ENCODE data around the gene VEGFB.

VEGFB gene

DNA sequence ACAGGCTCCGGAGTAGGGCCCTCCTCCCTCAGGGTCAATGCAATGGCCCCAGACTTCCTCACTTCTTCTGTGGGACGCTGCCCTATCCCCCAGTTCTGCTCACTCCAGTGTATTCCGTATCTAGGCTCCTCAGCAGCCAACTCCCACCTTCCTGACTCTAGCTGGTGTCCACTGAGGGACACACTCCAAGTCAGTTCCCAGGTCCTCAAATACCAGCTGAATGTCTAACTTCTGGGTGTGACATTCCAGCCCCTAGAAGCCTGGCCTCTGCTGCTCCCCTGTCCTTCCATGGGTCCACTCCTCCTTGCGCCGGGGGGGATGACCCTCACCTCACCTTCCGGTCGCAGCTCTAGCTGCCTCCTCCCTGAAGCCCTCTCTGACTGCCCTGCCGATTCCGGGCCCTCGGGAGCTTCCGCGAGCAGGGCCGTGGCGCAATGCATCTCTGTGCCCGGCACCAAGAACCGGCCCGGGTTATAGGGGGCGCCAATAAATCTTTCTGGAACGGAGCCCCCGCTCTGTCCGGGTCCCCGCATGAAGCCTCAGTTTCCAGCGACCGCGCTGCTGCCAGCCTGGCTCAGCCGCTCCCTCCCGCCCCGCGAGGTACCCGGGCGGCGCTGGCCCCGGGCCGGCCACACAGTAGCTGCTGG, 34.6 kb downstream of the VEGFB start:
- Histone ChIP-seq H3K27me3 (replicated peaks) (no peaks in the 10 kb centered on the region), H3K36me3 (replicated peaks) (peaks cover 32% of the 10 kb centered on the region), H3K27ac (peak overlapping the region; percentile 66), H3K4me3 (ENCODE audit: low read depth, low read length) (peak overlapping the region; percentile 75)
- peak; percentile 34 for DNase-seq
- TF ChIP-seq CTCF (IDR thresholded peaks at IDR 0.05; ENCODE audit: low read depth, low read length, missing control alignments) = no peak
- in situ Hi-C loops (cut with HindIII; ENCODE audit: low pct_ligation_motif_present, low sequenced_read_pairs) = no loop called here

- H3K4me3 ChIP-seq (ENCODE audit: low read depth, low read length) = peak overlapping the region; percentile 75
- in situ Hi-C loops (cut with HindIII; ENCODE audit: low pct_ligation_motif_present, low sequenced_read_pairs) = no loop called here
Observed at GRCh38 chr11:64269540-64270220, 35.3 kb downstream of the VEGFB start.

GRCh38 chr11:64275031-64275800, 40.8 kb downstream of the VEGFB start:
- no peak for DNase-seq
- Histone ChIP-seq H3K27ac (no peak overlapping the region), H3K4me3 (ENCODE audit: low read depth, low read length) (no peak overlapping the region), H3K27me3 (replicated peaks) (no peaks in the 10 kb centered on the region), H3K36me3 (replicated peaks) (peaks cover 2% of the 10 kb centered on the region)
- in situ Hi-C loops (cut with HindIII; ENCODE audit: low pct_ligation_motif_present, low sequenced_read_pairs) = no loop called here
- TF ChIP-seq CTCF (IDR thresholded peaks at IDR 0.05; ENCODE audit: low read depth, low read length, missing control alignments) = no peak

More at GRCh38 chr11:64269540-64270220, 35.3 kb downstream of the VEGFB start:
- DNase-seq = peak; percentile 99
- H3K27me3 ChIP-seq (replicated peaks) = no peaks in the 10 kb centered on the region
- H3K36me3 ChIP-seq (replicated peaks) = peaks cover 25% of the 10 kb centered on the region
- no peak for TF ChIP-seq CTCF (IDR thresholded peaks at IDR 0.05; ENCODE audit: low read depth, low read length, missing control alignments)
- H3K27ac ChIP-seq = peak overlapping the region; percentile 88

DNA sequence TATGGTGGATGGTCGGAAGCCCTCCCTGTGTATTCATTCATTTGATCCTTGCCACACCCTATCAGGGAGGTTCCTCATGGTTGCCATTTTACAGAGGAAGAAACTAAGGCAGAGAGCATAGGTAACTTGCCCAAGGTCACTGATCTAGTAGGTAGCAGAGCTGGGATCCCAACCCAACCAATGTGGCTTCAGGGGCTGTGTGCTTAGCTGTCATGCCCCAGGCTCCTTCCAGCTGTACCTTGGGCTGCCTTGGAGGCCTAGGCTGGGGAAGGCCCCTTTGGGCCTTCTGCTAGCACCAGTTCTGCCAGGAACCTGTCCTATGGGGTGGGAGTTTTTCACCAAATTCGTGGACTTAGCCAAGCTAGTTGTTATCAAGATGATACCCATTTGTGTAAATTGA, 41.5 kb downstream of the VEGFB start:
- no peak for TF ChIP-seq CTCF (IDR thresholded peaks at IDR 0.05; ENCODE audit: low read depth, low read length, missing control alignments)
- Histone ChIP-seq H3K4me3 (ENCODE audit: low read depth, low read length) (no peak overlapping the region), H3K27ac (no peak overlapping the region), H3K36me3 (replicated peaks) (peaks cover 2% of the 10 kb centered on the region), H3K27me3 (replicated peaks) (no peaks in the 10 kb centered on the region)
- no peak for DNase-seq
- in situ Hi-C loops (cut with HindIII; ENCODE audit: low pct_ligation_motif_present, low sequenced_read_pairs) = no loop called here

DNA sequence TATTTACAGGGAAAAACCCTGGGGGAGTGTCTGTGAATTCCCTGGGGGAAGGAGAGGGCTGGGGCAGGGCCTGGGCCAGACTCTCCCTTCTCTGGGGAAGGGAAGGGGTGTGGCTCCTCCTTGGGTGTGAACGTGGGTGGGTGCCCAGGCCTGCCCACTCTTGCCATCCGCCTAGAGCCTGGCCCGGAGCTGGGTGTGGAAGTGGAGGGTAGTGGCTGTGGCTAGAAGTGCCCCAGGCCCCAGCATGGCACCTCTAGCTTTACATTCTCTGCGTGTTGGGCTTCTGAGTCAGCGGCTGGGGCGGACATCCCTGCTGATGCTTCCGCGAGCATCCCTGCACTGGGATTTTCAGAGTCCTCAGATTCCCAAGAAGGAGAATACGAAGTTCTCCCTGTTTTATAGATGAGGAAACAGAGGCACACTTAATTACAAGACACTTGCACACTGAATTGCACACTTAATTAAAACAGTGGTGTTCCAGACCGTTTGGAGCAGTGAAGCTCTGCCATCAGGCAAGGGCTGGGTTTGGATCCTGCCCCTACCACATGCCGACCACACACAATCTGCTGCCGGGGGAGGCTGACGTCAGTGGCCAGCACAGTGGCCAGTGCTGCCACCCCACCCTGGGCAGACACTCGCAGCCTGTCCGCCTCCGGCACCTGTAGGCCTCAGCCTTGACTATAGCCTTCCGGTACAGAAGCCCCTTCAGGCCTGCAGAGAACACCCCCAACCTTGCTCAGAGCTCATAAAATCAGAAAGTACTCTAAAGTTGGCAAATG, 42.5 kb downstream of the VEGFB start:
- no peak for TF ChIP-seq CTCF (IDR thresholded peaks at IDR 0.05; ENCODE audit: low read depth, low read length, missing control alignments)
- Histone ChIP-seq H3K4me3 (ENCODE audit: low read depth, low read length) (no peak overlapping the region), H3K27ac (peak overlapping the region; percentile 66), H3K27me3 (replicated peaks) (no peaks in the 10 kb centered on the region), H3K36me3 (replicated peaks) (peaks cover 2% of the 10 kb centered on the region)
- peak; percentile 56 for DNase-seq
- in situ Hi-C loops (cut with HindIII; ENCODE audit: low pct_ligation_motif_present, low sequenced_read_pairs) = no loop called here

All from brain microvascular endothelial cell (primary cell).